Measurements from ENCODE around the gene COQ6. TPM values are rescaled to one million over a fixed set of nuclear protein-coding genes. Genes with fewer than 3 reads are reported as not detected.
"Not testable (repeated sequence)": the region's sequence is repeated elsewhere in the genome, so short reads cannot be mapped to it uniquely, and the experiment has no call there.

COQ6 gene
- polyA plus RNA-seq: 10 to 100 TPM in 1 of 3 donors, 1 to 10 TPM in 2; 8.4 to 28.8 (median 8.7) TPM

DNA sequence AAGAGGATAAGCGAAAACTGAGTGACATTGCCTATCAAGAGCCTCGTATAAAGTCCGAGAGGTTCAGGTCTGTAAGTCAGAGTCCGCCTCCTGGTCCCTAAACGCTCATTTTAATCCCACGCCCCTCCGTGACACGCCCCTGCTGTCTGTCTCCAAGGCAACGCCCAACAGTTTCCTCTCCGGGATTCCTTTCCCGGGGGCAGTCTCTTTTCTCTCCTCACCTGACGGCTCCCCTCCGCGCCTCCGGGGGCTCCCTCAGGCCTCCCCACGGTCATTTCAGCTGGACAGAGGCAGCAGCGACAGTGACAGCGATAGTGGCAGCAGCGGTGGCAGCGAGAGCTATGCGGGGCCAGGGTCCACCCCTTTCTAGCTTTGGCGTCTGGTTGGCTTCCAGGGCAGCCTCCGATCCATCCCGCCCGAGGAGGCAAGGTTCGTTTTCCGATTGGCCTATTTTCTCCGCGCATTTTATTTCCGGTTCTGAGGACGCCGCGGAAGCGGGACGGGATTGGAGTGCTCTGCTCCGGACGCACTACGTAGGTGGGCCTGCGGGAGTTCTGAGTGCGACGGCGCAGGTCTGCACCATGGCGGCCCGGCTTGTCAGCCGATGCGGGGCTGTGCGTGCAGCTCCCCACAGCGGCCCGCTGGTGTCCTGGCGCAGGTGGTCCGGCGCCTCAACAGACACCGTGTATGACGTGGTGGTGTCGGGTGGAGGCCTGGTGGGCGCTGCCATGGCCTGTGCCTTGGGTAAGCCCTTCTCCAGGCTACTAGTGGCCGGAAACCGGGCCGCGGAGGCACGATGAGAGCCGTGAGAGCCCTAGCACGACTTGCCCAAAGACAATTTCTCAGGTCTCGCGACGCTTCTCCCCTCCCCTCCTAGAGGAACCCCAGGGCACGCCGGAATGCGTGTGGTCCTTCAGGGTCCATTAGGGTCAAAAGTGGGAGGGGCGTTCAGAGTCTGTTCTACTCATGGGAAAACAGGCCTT lies at the start of gene COQ6, which contains the start of gene FAM161B:
TSS of gene COQ6 (plus strand) at position 551 of the 983 bp plus-strand sequence. CDS start at position 582, 31 bp downstream.
TSS of gene FAM161B (minus strand) at position 343 of the 983 bp plus-strand sequence. CDS start at position 275, 68 bp downstream.
- 0 to 1% (median 0%) methylated on average over 70 of the region's 70 CpGs for WGBS, 3 donors
- peak within 1 kb of the TSS; percentile 80 for H3K27ac ChIP-seq (ENCODE audit: low read depth, low read length)

DNA sequence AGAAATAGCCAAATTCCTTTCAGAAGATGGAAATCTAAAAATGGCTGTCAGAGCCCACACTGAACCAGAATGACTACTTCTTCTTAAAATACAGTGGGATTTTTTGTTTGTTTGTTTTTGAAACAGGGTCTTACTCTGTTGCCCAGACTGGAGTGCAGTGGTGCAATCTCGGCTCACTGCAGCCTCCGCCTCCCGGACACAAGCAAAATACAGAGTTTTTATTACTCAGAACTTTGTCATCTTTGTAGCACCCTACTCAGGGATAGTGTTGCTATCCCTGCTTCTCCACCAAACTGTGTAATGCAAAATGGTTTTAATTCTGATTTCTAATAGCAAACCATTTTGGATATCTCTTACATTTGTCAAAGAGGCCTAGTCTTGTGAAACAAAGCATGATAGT lies 47.1 kb upstream of the COQ6 start:
- no peak overlapping the region for H3K27ac ChIP-seq (ENCODE audit: low read depth, low read length)
- 78 to 86% (median 81%) methylated on average over 3 of the region's 3 CpGs for WGBS, 3 donors

DNA sequence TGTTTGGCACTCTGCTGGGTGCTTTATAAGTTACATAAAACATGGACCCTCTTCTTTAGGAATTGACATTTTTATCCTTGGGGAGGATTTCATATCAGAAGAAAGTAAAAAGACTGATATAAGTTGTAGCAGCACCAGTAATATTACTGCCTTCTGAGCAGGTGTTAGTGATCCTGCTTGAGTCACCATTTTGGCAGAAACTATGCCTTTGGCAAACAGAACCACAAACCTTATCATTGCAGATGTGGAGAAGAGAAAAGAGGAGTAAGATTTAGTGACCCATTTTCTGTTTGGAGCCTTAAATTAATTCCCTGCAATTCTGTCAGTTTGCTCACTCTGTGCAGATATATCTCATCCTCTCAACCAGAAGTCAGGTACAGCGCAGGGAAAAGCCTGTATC lies 40.4 kb upstream of the COQ6 start:
- H3K27ac ChIP-seq (ENCODE audit: low read depth, low read length): no peak overlapping the region
- WGBS, 3 donors: 93 to 100% (median 94%) methylated on average over 1 of the region's 1 CpG

DNA sequence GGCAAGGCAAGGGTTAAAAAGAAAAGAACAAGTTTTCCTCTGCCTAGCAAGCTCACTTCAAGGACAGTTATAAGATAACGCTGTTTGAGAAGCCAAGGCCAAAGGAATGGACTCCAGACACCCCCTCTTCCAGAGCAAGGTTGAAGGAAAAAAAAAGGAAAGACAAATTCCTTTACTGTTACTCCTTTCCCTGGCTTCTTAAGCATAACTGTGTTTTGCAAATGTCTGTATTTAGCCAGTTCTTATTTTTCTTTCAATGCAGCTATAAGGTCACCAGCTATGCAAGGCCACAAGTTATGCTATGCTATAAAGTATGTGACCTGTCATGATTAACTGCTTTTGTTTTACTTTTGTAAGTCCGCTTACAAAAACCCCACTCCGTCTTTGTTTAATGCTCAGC lies 36.8 kb upstream of the COQ6 start:
- H3K27ac ChIP-seq (ENCODE audit: low read depth, low read length): no peak overlapping the region
- WGBS, 3 donors: 55 to 83% (median 81%) methylated on average over 3 of the region's 3 CpGs

DNA sequence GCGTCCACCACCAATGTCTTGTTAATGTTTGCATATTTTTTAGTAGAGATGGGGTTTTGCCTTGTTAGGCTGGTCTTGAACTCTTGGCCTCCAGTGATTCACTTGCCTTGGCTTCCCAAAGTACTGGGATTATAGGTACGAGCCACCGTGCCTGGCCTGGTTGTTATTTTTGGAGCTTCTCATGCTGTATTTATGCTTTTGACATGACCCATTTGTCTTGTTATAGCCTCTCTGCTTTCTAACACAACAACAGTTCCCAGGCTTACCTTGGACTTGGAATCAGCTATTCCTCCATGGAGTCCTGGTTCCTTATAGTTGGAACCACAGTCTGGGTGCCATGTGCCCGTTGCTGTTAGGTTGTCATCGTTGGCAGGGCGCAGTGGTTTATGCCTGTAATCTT lies 33.8 kb upstream of the COQ6 start:
- H3K27ac ChIP-seq (ENCODE audit: low read depth, low read length): no peak overlapping the region
- 86 to 92% (median 91%) methylated on average over 6 of the region's 6 CpGs for WGBS, 3 donors

DNA sequence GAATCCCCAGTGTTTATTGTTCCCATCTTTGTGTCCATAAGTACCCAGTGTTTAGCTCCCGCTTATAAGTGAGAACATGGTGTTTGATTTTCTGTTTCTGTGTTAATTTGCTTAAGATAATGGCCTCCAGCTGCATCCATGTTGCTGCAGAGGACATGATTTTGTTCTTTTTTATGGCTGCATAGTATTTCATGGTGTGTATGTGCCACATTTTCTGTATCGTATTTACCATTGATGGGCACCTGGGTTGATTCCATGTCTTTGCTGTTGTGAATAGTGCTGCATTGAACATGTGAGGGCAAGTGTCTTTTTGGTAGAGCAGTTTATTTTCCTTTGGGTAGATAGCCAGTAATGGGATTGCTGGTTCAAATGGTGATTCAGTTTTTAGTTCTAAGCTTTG lies 30.6 kb upstream of the COQ6 start:
- not testable (repeated sequence) for H3K27ac ChIP-seq (ENCODE audit: low read depth, low read length)
- 94 to 98% (median 97%) methylated on average over 2 of the region's 2 CpGs for WGBS, 3 donors

DNA sequence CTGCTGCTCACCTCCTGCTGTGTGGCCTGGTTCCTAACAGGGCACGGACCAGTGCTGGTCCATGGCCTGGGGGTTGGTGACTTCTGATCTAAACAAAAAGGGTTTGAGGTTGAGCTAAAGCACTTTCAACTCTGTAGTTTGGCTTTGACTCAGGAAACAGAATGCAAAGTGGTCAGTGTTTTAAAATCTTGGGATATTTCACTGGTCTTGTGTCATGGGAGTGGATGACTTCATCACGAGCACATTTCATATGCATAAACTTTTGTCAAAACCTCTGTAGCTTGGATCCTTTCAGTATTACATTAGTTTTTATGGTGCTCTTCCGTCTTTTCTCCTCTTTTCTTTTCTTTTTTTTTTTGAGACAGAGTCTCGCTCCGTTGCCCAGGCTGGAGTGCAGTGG lies 25.8 kb upstream of the COQ6 start:
- 84 to 88% (median 86%) methylated on average over 5 of the region's 5 CpGs for WGBS, 3 donors
- H3K27ac ChIP-seq (ENCODE audit: low read depth, low read length): no peak overlapping the region

DNA sequence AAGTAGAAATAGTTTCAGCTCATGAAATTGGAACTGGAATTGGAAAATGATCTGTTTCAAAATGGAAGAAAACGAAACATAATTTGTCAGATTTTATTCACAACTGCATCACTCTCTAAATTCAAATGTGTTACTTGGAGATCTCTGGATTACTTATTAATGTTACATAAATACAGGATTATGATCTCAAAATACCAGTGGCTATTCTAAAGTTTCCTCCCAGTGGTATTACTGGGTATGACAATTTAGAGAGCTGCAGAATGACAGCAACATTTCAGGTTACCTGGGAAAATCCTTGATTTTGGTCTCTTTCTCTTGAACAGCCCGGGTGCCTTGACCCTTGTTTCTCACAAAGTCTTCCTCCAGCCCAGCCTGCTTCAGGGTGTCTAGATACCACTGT lies 14.4 kb upstream of the COQ6 start:
- 55 to 87% (median 85%) methylated on average over 2 of the region's 2 CpGs for WGBS, 3 donors
- no peak overlapping the region for H3K27ac ChIP-seq (ENCODE audit: low read depth, low read length)

DNA sequence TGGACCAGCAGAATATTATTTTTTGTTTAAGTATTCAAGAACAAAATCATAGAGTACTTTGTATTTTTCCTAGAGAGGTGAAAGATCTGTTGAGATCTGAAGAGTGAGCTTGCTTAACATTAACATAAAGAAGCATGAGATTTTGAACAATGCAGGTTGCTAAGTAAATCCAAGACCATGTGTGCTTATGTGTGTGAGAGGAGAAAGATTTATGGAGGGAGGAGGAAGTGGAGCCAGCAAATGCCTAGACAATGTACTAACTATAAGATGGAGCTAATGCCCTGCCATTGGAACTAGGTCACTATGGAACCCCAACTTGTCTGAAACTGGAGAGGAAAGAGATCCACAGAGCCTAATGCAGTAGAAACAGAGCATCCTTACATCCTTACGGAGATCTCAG lies 13.6 kb upstream of the COQ6 start:
- WGBS, 3 donors: 89 to 100% (median 100%) methylated on average over 1 of the region's 1 CpG
- no peak overlapping the region for H3K27ac ChIP-seq (ENCODE audit: low read depth, low read length)

DNA sequence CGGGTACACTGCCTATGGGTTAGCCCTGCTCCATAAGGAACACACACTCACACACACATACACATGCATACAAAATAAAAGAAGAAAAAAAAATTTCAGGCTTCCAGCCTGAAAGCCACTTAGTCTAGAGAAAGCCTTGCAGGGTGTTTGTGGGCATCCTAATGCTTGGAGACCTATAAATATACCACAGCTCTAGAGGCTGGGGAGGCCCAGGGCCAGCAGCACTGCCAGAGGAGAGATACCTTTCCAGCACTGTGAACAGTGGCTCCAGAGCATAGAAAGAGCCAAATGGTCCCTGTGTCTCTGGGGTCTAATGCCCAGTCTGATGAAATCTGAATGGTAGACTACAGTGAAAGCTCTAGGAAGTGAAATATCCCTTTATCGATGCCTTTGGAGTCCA lies 13.1 kb upstream of the COQ6 start:
- WGBS, 3 donors: 98 to 99% (median 98%) methylated on average over 2 of the region's 2 CpGs

DNA sequence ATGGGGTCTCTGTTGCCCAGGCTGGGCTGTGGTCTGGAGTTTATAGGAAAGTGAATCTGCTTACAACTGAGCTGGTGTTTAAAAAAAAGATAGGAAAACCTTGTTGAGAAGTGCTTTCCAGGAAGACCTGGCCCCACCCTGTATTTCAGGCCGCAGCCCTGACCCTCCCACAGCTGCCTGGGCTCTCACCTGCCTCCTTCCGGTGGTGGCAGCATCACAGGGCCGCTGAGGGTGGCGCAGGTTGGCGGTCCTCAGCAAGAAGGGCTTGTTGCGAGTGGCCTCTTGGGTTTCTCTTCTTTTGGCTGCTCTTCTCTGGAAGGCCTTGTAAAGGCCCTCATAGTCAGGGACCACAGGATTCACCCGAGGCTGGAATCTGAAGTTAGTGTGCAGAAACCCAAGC lies 7.9 kb upstream of the COQ6 start:
- H3K27ac ChIP-seq (ENCODE audit: low read depth, low read length): no peak overlapping the region
- 82 to 97% (median 88%) methylated on average over 7 of the region's 7 CpGs for WGBS, 3 donors

More for the DNA sequence above, 13.1 kb upstream of the COQ6 start:
- no peak overlapping the region for H3K27ac ChIP-seq (ENCODE audit: low read depth, low read length)

DNA sequence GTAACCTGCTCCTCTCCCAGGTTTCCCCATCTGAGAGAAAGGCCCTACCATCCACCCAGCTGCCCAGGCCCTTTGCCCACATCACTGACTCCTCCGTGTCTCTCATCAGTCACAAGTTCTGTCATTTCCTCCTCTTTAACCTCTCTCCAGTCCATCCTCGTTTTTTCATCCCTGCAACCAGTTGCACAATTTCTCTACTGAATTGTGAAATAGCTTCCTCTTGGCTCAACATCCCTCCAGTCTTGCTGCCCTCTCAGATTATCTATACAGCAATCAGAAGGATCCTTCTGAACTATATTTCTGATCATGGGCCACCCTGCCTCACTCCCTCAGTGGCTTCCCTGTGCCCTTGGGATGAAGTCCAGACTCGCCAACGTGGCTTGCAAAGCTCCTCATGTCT lies 7.0 kb upstream of the COQ6 start:
- WGBS, 3 donors: 22 to 57% (median 27%) methylated on average over 4 of the region's 4 CpGs
- H3K27ac ChIP-seq (ENCODE audit: low read depth, low read length): no peak overlapping the region

DNA sequence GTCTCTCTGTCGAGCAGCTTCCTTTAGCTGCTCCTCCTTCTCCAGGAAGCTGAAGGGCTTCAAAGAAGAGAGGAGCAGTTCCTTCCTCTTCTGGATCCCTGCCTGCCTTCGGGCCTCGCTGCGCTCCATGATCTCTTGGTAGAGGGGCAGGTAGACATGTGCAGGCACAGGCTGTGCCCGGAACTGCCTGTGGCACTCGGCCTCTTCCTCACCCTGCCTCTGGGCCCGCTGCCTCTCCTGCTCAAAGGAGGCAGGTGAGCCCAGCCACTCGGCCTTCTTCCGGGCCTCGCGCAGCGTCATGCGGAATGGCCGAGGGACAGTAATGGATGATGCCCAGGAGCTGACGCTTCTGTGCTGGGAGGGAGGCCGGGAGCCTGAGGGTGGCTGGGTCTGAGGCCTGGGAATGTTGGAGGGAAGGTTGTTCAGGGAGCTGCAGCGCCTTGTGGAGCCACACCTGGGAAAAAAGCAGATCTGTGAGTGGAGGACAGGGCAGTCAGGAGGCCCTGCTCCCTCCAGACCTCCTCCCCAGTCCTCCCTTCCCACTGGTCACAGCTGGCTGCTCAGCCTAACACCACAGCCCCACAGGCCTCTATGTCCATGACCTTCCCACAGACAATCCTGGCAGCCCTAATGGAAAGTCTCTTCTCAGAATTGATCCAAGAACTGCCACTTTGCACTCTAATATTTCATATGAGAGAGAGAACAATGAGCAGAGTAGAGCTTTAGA lies 5.5 kb upstream of the COQ6 start:
- WGBS, 3 donors: 70 to 84% (median 82%) methylated on average over 17 of the region's 17 CpGs
- H3K27ac ChIP-seq (ENCODE audit: low read depth, low read length): no peak overlapping the region

DNA sequence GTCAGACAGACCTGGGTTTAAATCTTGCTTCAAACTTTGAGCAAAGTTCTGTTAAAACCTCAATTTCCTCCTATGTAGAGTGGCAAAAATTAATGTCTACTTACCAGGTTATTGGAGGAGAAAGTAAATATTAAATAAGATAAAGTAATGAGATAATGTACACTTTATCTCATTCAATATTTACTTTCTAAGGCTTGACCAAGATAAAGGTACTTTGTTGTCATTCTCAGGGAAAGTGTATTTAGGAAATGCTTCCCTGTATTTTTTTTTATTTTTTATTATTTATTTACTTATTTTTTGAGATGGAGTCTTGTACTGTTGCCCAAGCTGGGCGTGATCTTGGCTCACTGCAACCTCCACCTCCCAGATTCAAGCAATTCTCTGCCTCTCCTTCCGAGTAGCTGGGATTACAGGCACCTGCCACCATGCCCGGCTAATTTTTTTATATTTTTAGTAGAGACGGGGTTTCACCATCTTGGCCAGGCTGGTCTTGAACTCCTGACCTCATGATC lies 4.9 kb upstream of the COQ6 start:
- WGBS, 3 donors: 42 to 82% (median 72%) methylated on average over 4 of the region's 4 CpGs
- H3K27ac ChIP-seq (ENCODE audit: low read depth, low read length): no peak overlapping the region

DNA sequence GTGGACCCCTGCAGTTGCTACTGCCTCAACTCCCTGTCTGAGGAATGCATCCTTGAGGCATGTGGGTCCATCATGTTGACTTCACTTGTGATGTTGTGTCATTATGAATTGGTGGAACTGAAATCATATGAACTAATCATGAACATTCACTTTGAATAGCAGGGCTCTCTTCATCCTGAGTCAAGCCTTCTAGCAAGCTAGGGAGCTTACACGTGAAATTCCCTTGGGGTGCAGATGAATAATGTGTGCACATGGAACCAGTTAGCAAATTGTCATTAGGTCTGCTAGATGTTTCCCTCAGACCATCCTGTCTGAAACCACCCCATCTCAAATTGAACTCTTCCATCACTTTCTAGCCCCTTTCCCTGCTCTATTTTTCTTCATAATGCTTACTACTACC lies 3.6 kb downstream of the COQ6 start:
- 54 to 83% (median 60%) methylated on average over 1 of the region's 1 CpG for WGBS, 3 donors
- H3K27ac ChIP-seq (ENCODE audit: low read depth, low read length): no peak overlapping the region

DNA sequence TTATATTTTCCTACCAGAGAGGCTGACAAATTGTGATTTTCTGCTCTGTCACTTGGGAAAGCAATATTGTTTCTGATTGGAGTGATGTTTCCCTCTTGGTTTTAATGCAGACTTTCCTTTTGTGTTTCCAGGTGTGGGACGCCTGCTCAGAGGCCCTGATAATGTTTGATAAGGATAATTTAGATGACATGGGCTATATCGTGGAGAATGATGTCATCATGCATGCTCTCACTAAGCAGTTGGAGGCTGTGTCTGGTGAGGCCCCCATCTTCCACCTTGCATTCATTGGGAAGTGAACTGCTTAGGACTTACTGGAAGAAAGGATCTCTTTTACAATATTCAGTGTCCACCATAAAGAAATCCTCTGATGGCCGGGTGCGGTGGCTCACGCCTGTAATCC lies 5.6 kb downstream of the COQ6 start:
- 89 to 92% (median 89%) methylated on average over 5 of the region's 5 CpGs for WGBS, 3 donors

DNA sequence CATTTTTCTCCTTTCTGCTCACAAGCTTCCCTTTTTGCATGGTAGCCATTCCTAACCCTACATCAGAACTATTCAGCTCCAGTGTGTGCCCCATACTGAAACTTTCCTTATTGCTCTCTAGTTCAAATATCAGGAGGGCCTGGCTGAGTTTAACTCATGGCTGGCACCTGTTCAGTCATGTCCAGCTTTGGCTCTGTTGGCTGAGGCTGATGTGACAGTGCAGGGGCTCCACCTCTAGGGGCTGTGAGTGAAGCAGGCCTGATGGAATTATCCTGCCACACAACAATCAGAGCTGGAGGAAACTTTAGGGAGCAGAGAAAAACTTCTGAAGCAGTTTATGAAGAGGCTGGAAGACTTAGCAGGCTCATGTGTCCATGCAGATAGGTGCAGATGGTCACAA lies 8.5 kb downstream of the COQ6 start:
- no peak overlapping the region for H3K27ac ChIP-seq (ENCODE audit: low read depth, low read length)

More for the DNA sequence above, 5.6 kb downstream of the COQ6 start:
- H3K27ac ChIP-seq (ENCODE audit: low read depth, low read length): no peak overlapping the region

DNA sequence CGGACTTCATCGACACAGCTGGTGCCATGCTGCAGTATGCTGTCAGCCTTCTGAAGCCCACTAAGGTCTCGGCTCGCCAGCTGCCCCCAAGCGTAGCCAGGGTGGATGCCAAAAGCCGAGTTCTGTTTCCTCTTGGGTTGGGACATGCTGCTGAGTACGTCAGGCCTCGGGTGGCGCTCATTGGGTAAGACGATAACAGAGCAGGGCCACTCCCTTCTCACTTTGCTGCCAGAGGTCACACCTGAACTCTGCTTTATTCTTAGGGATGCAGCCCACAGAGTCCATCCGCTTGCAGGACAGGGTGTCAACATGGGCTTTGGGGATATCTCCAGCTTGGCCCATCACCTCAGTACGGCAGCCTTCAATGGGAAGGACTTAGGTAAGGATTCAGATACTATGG lies 11.1 kb downstream of the COQ6 start:
- WGBS, 3 donors: 88 to 96% (median 90%) methylated on average over 12 of the region's 12 CpGs
- no peak overlapping the region for H3K27ac ChIP-seq (ENCODE audit: low read depth, low read length)

DNA sequence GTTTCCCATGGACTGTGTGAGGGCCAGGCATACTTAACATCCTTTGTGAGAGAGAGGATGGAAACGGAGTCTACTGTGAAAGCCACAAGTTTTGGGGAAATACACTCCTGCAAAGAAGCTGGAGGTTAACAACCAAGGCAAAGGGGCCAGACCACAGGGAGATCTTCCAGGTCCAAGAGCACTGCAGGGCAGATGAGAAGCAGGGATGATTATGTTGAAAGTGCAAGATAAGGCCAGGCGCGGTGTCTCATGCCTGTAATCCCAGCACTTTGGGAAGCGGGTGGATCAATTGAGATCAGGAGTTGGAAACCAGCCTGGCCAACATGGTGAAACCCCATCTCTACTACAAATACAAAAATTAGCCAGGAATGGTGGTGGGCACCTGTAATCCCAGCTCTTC lies 15.1 kb downstream of the COQ6 start:
- H3K27ac ChIP-seq (ENCODE audit: low read depth, low read length): no peak overlapping the region
- WGBS, 3 donors: 96 to 97% (median 97%) methylated on average over 4 of the region's 4 CpGs

Data from adipose tissue (tissue), 3 donors.